Loucy (cell line): ENCODE measurements around the gene GTF2A2.

Experiments
- EZH2phosphoT487 ChIP-seq: fragments of 200-600 bp; IDR thresholded peaks from 2 replicates; pipeline ENCODE4 v1.6.1; 2018; ENCODE audit warnings: antibody characterized with exemption, mild to moderate bottlenecking, moderate library complexity, borderline replicate concordance
- TF ChIP-seq, protein P1 (sequence below): fragments of 200-600 bp; sonication (generic); conservative IDR thresholded peaks from 2 replicates; pipeline ENCODE4 v1.5.1; 2014; ENCODE audit warnings: mild to moderate bottlenecking, antibody characterized with exemption, low read length

DNA sequence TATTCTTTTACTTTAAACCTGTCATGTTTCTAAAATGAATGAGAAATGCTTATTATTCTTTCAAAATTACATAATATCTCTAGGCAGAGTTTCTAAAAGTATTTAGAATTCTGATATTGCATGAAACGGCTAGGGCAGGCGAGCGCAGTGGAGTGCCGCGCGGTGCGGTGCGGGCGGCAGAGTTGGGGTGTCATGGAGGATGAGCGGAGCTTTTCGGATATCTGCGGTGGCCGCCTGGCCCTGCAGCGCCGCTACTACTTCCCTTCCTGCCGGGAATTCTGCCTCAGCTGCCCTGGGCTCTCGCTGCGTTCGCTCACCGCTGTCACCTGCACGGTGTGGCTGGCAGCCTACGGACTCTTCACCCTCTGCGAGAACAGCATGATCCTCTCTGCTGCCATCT is 19.2 kb upstream of the GTF2A2 start:
- TF ChIP-seq, protein P1, sequence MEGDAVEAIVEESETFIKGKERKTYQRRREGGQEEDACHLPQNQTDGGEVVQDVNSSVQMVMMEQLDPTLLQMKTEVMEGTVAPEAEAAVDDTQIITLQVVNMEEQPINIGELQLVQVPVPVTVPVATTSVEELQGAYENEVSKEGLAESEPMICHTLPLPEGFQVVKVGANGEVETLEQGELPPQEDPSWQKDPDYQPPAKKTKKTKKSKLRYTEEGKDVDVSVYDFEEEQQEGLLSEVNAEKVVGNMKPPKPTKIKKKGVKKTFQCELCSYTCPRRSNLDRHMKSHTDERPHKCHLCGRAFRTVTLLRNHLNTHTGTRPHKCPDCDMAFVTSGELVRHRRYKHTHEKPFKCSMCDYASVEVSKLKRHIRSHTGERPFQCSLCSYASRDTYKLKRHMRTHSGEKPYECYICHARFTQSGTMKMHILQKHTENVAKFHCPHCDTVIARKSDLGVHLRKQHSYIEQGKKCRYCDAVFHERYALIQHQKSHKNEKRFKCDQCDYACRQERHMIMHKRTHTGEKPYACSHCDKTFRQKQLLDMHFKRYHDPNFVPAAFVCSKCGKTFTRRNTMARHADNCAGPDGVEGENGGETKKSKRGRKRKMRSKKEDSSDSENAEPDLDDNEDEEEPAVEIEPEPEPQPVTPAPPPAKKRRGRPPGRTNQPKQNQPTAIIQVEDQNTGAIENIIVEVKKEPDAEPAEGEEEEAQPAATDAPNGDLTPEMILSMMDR: no peak
- no peak for TF ChIP-seq EZH2phosphoT487
